Tibial artery (tissue), 4 donors: ENCODE data around the gene KRTAP5-5.

Experiments used
- DNase-seq, 2 donors: peaks; one replicate each; pipeline ENCODE4 v3.0.0-alpha.2; 2019
- H3K27ac ChIP-seq, 2 donors: fragments of 200-600 bp; sonication (generic) in 1 of 2; 1 replicate in 1 of 2; 2 replicates in 1 of 2; pipeline ENCODE4 v1.5.1; 2018 to 2019; ENCODE audit warnings: mild to moderate bottlenecking in 1 of 2
- H3K27me3 ChIP-seq, 2 donors: fragments of 200-600 bp; sonication (generic) in 1 of 2; one replicate each; pipeline versions ENCODE4 v1.5.1 to v1.6.0; 2016 to 2019
- H3K36me3 ChIP-seq, 3 donors: fragments of 200-600 bp; sonication (generic) in 2 of 3; one replicate each; pipeline ENCODE4 v1.5.1; 2016 to 2019; ENCODE audit warnings: mild to moderate bottlenecking in 2 of 3
- H3K4me1 ChIP-seq, 4 donors: fragments of 200-600 bp; sonication (generic) in 2 of 4; 1 replicate in 3 of 4; 2 replicates in 1 of 4; pipeline ENCODE4 v1.5.1; 2016 to 2019
- H3K4me3 ChIP-seq, 2 donors: fragments of 200-600 bp; sonication (generic) in 1 of 2; 1 replicate in 1 of 2; 2 replicates in 1 of 2; pipeline ENCODE4 v1.5.1; 2018 to 2019; ENCODE audit warnings: mild to moderate bottlenecking in 2 of 2
- H3K9me3 ChIP-seq, 3 donors: fragments of 200-600 bp; sonication (generic) in 1 of 3; one replicate each; pipeline ENCODE4 v1.5.1; 2016 to 2019
- CTCF ChIP-seq, 2 experiments: fragments of 200-600 bp in 1 of 2; fragments of 450-650 bp in 1 of 2; IDR thresholded peaks; one replicate each; pipeline ENCODE4 v1.5.1; 2017 to 2019; ENCODE audit warnings: antibody characterized with exemption in 2 of 2, mild to moderate bottlenecking in 1 of 2, moderate library complexity in 1 of 2
- intact Hi-C: fragments of 100-400 bp; cut with DNase I; formaldehyde crosslinking; loops from one replicate; pipeline ENCODE4 v1.15.0; 2023; ENCODE audit warnings: low total_unique reads

Gene KRTAP5-5

GRCh38 chr11:1670905-1671371, 41.4 kb downstream of the KRTAP5-5 start:
- DNase-seq, result peak in 1 of 2 donors; percentile 5
- peaks cover 0 to 52% of the 10 kb centered on the region in 2 donors for H3K27me3 ChIP-seq
- H3K27ac ChIP-seq, result no peak overlapping the region
- intact Hi-C loops, result no loop called here
- TF ChIP-seq CTCF (IDR thresholded peaks at IDR 0.05), result no peak
- H3K36me3 ChIP-seq, result no peaks in the 10 kb centered on the region
- no peaks in the 10 kb centered on the region for H3K9me3 ChIP-seq
- H3K4me1 ChIP-seq, result no peaks in the 10 kb centered on the region
- no peak overlapping the region for H3K4me3 ChIP-seq

DNA sequence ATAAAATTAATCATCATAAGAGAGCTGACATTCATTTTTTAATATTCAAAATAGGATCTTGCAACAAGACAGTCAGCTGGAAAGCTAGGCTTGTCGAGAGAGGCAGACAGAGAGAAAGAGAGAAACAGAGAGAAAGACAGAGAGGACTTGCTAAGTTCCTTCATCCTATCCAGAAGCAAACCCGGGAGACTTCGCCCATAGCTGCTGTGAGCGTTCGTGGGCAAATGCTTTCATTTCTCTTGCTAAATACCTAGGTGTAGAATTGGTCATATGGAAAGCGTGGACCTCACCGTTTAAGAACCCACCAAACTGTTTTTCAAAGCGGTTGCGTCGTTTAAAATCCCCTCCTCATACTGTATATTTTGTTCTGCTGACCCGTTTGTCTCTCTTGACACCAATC, 42.1 kb downstream of the KRTAP5-5 start:
- no peaks in the 10 kb centered on the region for H3K4me1 ChIP-seq
- H3K9me3 ChIP-seq, result no peaks in the 10 kb centered on the region
- intact Hi-C loops, result no loop called here
- no peak overlapping the region for H3K27ac ChIP-seq
- no peak for TF ChIP-seq CTCF (IDR thresholded peaks at IDR 0.05)
- H3K36me3 ChIP-seq, result no peaks in the 10 kb centered on the region
- H3K27me3 ChIP-seq, result peaks cover 0 to 54% of the 10 kb centered on the region in 2 donors
- no peak overlapping the region for H3K4me3 ChIP-seq
- DNase-seq, result peak in 1 of 2 donors; percentile 7

GRCh38 chr11:1672613-1673350, 43.2 kb downstream of the KRTAP5-5 start:
- H3K36me3 ChIP-seq, result no peaks in the 10 kb centered on the region
- H3K9me3 ChIP-seq, result no peaks in the 10 kb centered on the region
- peak in 1 of 2 donors; percentile 3 for DNase-seq
- intact Hi-C loops, result no loop called here
- no peak for TF ChIP-seq CTCF (IDR thresholded peaks at IDR 0.05)
- H3K4me1 ChIP-seq, result no peaks in the 10 kb centered on the region
- H3K27ac ChIP-seq, result no peak overlapping the region
- no peak overlapping the region for H3K4me3 ChIP-seq
- H3K27me3 ChIP-seq, result peaks cover 0 to 59% of the 10 kb centered on the region in 2 donors

GRCh38 chr11:1673446-1674172, 44.0 kb downstream of the KRTAP5-5 start:
- intact Hi-C loops, result no loop called here
- TF ChIP-seq CTCF (IDR thresholded peaks at IDR 0.05), result no peak
- Histone ChIP-seq H3K27ac (no peak overlapping the region), H3K27me3 (peaks cover 0 to 59% of the 10 kb centered on the region in 2 donors), H3K9me3 (no peaks in the 10 kb centered on the region), H3K4me1 (no peaks in the 10 kb centered on the region), H3K36me3 (no peaks in the 10 kb centered on the region), H3K4me3 (no peak overlapping the region)
- no peak for DNase-seq

DNA sequence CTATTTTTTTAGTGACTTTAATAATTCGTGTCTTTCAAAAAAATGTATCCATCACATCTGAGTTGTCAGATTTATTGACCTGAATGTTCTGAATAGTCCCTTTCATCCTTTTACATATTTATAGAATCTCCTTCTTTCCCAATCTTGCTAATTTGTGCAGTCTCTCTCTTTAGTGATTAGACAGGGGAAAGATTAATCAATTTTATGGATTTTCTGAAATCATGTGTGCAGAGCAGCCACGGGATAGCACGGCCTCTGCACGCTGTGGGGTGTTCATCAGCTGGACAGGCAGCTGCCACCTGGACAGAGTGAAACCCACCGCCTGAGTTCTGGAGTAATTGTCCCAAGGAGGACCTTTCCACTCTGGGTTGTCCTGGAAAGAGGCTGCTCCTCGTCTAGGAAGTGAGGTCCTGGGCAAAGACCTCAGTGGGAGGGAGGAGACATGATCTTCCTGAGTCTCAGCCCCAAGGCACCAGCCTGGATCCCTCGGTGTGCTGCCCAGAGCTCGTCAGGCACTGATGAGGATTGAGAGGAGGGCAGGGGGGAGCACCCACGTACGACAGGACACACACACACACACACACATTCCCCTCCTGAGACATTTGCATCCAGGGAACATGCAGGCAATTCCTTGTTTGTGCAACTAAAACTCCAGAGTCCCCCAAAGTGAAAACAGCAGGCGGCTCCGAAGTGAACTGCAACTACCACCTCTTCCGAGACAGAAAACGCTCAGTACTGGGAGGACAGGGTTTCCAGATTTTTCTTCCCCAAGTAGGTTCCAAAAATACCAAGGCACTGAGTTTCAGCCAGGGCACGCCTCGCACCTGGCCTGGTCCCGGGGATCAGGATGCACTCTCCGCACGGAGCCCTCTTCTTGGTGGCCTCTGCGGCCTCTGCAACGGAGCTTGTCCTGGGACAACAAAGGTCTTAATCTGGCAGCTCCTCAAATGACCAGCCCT, 44.9 kb downstream of the KRTAP5-5 start:
- DNase-seq, result peak in 1 of 2 donors; percentile 43
- Histone ChIP-seq H3K27me3 (peaks cover 0 to 58% of the 10 kb centered on the region in 2 donors), H3K9me3 (no peaks in the 10 kb centered on the region), H3K4me3 (no peak overlapping the region), H3K36me3 (no peaks in the 10 kb centered on the region), H3K27ac (no peak overlapping the region), H3K4me1 (no peaks in the 10 kb centered on the region)
- no peak for TF ChIP-seq CTCF (IDR thresholded peaks at IDR 0.05)
- intact Hi-C loops, result no loop called here
